Vagina (tissue), 2 donors: ENCODE results near the gene CCBE1.

Experiments
- CTCF ChIP-seq, 3 experiments: fragments of 450-650 bp in 2 of 3; fragments of 200-600 bp in 1 of 3; sonication (generic) in 1 of 3; IDR thresholded peaks; one replicate each; pipeline ENCODE4 v1.5.1; 2017 to 2019; ENCODE audit warnings: antibody characterized with exemption in 3 of 3, mild to moderate bottlenecking in 2 of 3, moderate library complexity in 2 of 3
- POLR2AphosphoS5 ChIP-seq, 2 donors: sonication (generic); formaldehyde crosslinking; IDR thresholded peaks; one replicate each; pipeline ENCODE4 v1.9.0; 2017; ENCODE audit warnings: antibody characterized with exemption in 2 of 2, mild to moderate bottlenecking in 2 of 2, low read depth in 1 of 2; ENCODE audit not compliant: insufficient read depth in 1 of 2

- no peak for TF ChIP-seq CTCF (IDR thresholded peaks at IDR 0.05)
- TF ChIP-seq POLR2AphosphoS5 (IDR thresholded peaks at IDR 0.05; ENCODE audit: insufficient read depth in 1 of 2, low read depth in 1 of 2), result no peak
These were observed 73.5 kb downstream of the CCBE1 start for GRCh38 chr18:59623456-59624368.
